ENCODE results near the gene MESP2.

MESP2 gene

DNA sequence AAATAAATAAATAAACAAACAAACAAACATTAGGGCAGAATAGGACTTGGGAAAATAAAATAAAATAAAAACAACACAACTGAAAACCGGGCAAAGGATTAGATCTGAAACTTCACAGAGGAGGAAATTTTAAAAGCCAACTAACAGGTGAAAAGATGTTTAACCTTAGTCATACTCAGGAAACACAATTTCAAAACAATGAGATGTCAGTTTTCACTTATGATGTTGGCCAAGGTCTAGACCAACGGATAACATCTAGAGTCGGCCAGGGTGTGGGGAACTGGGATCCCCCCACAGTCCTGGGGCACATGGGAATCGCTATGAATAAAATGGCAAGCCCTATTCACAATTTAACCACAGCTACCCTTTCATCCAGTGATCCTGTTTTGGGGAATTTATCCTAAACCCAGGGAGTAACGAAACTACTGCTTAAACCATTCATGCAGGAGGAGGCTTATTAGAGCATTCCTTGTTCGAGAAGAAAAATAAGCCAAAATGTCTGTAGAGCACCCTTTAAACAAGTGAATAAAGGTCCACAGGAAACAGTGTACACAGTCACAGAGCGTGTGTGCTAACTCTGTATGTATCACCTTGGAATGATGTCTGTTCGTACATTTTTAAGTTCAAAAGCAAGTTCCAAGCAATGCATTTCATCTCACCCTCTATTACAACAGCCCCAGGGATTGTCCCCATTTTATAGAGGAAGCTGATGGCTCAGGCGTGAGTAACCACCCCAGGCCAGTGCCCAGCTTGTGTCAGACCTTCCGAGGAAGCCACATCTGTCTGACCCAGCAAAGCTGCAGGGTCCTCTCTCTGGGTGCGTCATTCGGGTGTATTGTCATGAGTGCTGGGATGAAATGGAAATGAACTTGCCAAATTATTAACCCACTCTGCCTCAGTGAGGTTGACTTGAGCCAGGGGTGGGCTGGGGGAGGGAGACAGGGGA lies 44.8 kb downstream of the MESP2 start:
- no peak for DNase-seq

- no peak for DNase-seq
Measured at GRCh38 chr15:89822026-89822425, 45.9 kb downstream of the MESP2 start.

DNA sequence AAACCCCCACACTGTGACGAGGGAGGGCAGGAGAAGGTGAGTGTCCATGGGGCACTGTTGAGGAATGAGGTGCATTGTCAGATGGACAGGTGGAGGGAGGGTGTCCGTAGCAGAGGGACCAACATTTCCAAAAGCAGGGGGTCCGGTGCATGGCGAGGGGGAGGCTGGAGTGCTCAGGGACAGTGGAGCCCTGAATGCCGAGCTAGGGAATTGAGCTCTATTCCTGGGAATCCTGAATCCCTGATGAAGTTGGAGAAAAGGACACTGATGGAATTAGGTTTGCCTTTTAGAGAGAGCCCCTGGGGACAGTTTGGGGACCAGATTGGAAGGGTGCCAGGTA lies 46.4 kb downstream of the MESP2 start:
- no peak for DNase-seq

- no peak for DNase-seq
Measured at GRCh38 chr15:89822951-89823711, 47.0 kb downstream of the MESP2 start.

GRCh38 chr15:89823836-89824606 lies 47.9 kb downstream of the MESP2 start:
- no peak for DNase-seq

DNA sequence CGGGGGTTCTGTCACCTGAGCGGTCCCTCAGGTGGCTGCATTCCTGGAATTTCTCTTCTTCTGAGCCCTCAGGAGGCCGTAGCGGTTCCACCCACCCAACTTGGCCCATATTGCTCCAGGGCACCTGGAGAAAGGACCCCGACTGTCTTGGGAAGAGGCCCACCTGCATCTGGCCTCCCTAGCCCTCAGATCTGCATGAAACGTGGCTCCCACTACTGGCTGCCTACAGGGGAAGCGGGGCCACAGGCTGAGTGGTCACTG lies 48.4 kb downstream of the MESP2 start:
- no peak for DNase-seq

DNA sequence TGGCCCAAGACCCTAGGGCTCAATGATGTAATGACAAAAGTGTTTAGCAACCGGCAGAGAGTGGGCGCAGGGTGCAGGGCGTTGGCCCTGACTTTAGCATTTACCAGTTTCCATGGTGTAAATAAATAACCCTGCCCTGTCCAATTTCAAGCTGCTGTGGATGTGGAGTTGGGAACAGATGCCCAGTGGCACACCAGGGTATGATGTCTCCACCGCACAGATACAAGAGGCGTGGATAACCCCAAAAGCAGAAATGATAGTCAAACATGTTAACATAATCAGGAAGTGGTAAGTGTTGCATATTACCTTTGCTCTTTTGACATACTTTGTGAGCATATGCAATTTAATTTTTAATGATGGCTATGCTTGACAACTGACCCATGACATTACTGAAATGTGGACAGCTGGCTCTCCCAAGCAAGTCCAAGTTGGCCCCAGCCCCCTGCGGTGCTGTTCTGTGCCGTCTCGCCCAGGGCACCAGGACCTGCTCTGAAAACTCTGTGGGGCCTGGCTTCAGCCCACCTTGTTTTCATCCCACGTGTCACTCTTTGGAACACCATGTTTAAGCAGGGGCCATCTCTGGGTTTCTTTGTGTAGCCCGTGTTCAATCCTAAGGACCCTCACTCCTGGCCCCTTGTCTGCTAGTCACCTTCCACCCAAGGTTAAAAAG lies 49.3 kb downstream of the MESP2 start:
- no peak for DNase-seq

- no peak for DNase-seq
Measured at GRCh38 chr15:89826671-89827655, 50.8 kb downstream of the MESP2 start.

GRCh38 chr15:89827829-89828228 lies 51.7 kb downstream of the MESP2 start:
- no peak for DNase-seq

All from activated effector memory CD4-positive, alpha-beta T cell treated with anti-CD3 and anti-CD28 coated beads, Interleukin-2, amount 50 U/mL, for 16 hours (primary cell).